ENCODE measurements around the gene PADI3.

DNA sequence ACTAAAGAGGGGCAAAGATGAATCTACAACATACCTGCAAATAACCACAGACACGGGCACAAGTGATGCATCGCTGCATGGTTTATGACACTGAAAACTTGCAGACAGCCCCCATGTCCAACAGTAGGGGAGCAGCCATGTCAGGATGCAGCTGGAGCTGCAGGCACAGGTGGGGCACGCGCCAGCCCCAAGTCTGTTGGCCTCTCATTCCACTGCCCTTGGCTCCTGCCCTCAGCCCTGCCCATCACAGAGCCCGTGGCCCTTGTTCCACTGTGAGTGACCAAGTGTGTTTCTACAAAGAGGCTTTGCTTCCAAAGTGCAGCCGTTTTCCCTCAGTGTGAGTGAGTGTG lies 55.9 kb downstream of the PADI3 start:
- TF ChIP-seq, protein P1, sequence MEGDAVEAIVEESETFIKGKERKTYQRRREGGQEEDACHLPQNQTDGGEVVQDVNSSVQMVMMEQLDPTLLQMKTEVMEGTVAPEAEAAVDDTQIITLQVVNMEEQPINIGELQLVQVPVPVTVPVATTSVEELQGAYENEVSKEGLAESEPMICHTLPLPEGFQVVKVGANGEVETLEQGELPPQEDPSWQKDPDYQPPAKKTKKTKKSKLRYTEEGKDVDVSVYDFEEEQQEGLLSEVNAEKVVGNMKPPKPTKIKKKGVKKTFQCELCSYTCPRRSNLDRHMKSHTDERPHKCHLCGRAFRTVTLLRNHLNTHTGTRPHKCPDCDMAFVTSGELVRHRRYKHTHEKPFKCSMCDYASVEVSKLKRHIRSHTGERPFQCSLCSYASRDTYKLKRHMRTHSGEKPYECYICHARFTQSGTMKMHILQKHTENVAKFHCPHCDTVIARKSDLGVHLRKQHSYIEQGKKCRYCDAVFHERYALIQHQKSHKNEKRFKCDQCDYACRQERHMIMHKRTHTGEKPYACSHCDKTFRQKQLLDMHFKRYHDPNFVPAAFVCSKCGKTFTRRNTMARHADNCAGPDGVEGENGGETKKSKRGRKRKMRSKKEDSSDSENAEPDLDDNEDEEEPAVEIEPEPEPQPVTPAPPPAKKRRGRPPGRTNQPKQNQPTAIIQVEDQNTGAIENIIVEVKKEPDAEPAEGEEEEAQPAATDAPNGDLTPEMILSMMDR (IDR thresholded peaks at IDR 0.05; ENCODE audit: low read length) = no peak
- TF ChIP-seq EZH2 (IDR thresholded peaks at IDR 0.05; ENCODE audit: borderline replicate concordance, low read length) = no peak

Measured in OCI-LY1 (cell line).